GM12864 (cell line): ENCODE results near the gene ZBTB42.
A peak's percentile ranks its signal among the peaks of the same experiment; 100 is the strongest.

ENCODE experiments used
- DNase-seq: peaks from one replicate; pipeline ENCODE4 v3.0.0-alpha.2; 2011; ENCODE audit warnings: low read depth
- H3K4me3 ChIP-seq: 2 replicates; pipeline ENCODE4 v1.5.1; 2011; ENCODE audit warnings: mild to moderate bottlenecking, low read depth, low read length, control low read depth
- TF ChIP-seq, protein P1 (sequence below): IDR thresholded peaks from 2 replicates; pipeline ENCODE4 v1.5.1; 2011; ENCODE audit warnings: low read depth, mild to moderate bottlenecking, moderate library complexity, low read length, control low read depth, inconsistent platforms; ENCODE audit errors: missing control alignments

The ZBTB42 gene

DNA sequence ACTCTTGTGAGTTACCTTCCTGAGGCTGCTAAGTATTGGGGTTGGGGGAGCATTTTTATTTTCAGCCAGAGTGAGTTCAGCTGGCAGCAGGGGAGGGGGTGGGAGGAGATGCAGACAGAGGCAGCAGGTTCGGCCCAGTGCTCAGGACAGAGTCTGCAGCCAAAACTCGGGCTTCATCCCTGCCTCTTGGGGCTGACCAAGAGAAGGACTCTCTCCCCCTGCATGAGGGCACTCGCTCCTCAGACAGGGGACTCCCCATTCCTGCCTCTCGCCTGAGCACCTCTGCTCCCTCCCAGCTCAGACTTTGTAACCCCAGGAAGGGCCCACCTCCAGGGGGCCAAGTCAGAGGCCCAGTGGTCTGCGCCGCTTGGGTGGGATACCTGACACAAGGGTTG is 4.2 kb upstream of the ZBTB42 start:
- TF ChIP-seq, protein P1, sequence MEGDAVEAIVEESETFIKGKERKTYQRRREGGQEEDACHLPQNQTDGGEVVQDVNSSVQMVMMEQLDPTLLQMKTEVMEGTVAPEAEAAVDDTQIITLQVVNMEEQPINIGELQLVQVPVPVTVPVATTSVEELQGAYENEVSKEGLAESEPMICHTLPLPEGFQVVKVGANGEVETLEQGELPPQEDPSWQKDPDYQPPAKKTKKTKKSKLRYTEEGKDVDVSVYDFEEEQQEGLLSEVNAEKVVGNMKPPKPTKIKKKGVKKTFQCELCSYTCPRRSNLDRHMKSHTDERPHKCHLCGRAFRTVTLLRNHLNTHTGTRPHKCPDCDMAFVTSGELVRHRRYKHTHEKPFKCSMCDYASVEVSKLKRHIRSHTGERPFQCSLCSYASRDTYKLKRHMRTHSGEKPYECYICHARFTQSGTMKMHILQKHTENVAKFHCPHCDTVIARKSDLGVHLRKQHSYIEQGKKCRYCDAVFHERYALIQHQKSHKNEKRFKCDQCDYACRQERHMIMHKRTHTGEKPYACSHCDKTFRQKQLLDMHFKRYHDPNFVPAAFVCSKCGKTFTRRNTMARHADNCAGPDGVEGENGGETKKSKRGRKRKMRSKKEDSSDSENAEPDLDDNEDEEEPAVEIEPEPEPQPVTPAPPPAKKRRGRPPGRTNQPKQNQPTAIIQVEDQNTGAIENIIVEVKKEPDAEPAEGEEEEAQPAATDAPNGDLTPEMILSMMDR: no peak

DNA sequence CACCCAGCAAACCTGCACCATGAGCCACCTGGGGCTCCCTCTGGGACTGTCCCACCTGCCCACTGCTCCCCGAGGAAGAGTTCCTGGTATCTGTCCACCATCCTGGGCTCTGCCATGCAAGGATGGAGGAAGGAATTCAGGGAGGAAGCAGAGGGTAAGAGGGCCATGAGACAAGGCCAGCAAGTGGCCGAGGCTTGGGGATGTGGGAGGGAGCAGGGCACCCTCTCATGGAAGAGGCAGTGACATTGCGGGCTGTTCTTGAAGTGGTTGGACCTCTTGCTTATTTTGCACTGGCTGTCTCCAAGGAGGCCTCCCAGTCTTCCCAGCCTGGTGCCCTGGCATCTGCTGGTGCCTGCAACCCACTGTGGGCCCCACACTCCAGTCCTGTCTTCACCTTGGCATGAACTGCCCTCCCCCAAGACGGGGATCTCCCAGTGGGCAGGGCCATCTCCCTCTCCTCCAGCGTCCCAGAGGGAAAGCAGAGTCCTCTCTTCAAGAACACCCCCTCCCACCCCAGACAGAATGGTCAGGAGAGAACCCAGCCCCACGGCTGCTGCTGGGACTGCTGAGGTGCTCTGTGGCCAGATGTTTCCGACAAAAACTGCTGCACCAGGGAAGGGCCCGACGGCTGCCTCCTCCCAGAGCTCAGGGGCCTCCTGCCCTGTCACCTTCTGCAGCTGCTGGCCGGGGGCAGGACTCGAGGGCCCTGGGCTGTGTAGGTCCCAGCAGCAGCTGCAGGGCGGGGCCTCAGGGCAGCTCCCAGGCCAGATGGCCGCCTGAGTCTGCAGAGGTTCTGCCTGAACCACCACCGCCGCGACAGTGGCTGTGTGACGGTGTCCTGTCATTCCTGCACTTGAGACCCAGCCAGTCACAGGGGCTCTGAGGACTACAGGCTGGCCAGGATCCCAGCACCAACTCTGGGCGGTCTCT is 3.5 kb upstream of the ZBTB42 start:
- H3K4me3 ChIP-seq: no peak overlapping the region
- DNase-seq: no peak
- TF ChIP-seq, protein P1: no peak

More for the DNA sequence above, 4.2 kb upstream of the ZBTB42 start:
- H3K4me3 ChIP-seq: no peak overlapping the region
- DNase-seq: no peak

DNA sequence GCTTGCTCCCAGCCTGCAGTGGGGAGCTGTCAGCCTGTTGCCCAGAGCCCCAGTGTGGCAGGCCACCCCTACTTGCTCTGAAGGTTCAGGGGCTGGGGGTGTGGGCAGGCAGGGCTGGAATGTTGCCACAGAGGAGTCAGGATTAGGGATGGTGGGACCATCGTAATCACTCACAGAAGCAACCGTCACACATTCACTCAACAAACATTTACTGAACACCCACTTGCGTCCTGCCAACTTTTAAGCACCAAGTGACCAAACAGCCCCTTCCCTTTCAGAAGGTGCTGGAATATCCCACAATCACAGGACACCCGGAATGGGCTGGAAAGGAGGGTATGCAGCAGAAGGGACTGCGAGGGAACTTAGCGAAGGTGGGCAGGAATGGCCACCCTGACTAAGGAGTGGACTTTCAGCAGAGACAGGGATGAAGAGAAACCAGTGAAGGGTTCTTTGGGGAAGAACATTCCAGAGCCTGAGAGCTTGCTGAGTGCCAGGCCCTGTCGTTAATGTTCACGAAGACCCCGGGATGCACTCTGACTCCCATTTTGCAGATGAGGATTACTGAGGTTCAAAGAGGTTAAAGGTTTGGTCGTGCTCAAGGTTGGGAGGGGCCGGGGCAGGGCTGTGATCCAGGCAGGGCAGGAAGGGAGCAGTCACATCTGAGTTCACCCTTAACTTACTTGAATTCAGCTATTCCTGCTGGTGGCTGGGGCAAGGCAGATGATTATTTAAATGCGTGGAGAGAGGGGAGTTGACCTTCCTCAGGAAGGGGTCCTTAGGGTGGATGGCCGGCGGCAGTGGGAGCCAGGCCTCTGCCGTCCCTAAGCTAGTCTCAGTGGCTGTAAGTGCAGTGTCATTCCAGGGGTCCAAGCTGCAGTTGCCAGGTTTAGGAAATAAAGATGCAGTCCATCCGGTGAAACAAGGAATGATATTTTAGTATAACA is 2.3 kb upstream of the ZBTB42 start:
- no peak for DNase-seq
- no peak overlapping the region for H3K4me3 ChIP-seq
- TF ChIP-seq, protein P1: no peak

DNA sequence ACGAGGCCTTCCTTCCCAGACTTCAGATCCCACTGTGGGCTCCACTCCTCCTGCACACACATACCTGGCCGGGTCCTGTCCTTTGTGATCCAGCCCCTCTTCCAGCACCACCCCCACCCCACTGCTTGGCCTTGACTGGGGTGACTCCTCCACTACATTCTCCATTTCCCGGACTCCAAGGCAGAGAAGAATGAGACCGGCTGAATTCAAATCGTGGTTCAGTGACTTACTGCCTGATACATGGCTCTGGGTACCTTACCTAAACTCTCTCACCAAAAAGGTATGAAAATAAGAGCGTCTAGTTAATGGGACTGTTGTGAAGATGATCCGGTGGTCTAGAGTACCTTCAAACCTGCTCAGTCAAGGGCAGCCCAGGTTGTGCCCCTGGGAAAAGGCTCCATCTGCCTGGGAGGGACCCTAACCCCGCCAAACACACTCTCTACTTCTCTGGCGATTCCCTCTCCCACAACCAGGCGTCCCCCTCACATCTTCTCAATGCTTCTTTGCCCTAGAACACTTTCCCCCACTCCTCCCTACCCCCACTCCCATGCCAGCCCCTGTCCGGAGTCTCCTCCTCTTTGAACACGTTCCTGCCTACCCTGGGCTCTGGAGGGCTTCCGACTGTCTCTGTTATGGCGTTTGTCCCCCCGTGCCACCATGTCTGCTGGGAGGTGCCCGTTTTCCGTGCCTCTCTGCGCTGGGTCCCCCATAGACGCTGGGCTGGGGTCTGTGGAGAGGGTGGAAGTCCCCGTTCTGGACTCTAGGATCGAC is 1.5 kb upstream of the ZBTB42 start:
- H3K4me3 ChIP-seq: no peak overlapping the region
- no peak for DNase-seq
- TF ChIP-seq, protein P1: no peak

DNA sequence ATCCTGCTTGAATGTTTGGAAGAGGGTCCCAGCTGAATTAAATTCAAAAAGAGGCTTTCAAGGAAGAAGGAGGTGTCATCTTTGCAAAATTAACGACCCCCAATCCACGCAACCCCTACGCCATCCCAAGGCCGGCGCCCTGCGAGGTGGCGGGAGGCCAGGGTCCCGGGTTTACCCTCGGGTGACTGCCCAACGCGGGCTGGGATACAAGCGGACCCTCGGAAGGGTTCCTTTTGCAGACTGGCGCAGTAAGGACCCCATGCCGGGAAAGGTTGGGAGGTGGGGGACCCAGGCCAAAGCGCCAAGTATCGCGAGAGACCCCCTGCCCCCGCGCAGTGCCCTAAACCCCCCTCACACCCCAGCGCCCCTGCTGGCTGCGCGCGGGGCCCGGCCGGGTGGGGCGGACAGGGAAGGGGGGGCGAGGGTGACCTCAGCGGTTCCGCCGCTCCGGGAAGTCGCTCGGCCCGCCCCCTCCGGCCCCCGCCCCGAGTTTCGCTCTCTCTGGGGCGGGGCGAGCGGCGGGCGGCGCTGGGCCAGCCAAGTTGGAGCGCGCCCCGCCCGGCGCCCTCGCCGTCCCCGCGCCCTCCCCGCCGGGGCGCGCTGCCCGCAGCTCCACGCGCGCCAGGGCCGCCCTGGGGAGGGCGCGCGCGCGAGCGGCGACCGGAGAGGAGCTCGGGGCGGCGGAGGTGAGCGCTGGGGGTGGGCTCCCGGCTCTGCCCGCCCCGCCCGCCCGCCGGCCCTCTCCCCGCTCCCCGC is 708 bp upstream of the ZBTB42 start:
- DNase-seq: no peak
- TF ChIP-seq, protein P1: peak; percentile 23
- peak overlapping the region; percentile 78; the same call in 1 of the 2 replicates for H3K4me3 ChIP-seq
